Tibial nerve (tissue), 4 donors: ENCODE data around the gene SRPK2.

Experiments
- EP300 ChIP-seq, 2 donors: sonication (generic); formaldehyde crosslinking; IDR thresholded peaks; one replicate each; pipeline ENCODE4 v1.6.1; 2017; ENCODE audit warnings: antibody characterized with exemption in 2 of 2, mild to moderate bottlenecking in 1 of 2
- TF ChIP-seq, protein P1 (sequence below), 5 experiments: fragments of 200-600 bp in 3 of 5; fragments of 450-650 bp in 2 of 5; sonication (generic) in 3 of 5; IDR thresholded peaks; one replicate each; pipeline ENCODE4 v1.5.1; 2016 to 2019; ENCODE audit warnings: antibody characterized with exemption in 5 of 5, mild to moderate bottlenecking in 3 of 5, moderate library complexity in 2 of 5

DNA sequence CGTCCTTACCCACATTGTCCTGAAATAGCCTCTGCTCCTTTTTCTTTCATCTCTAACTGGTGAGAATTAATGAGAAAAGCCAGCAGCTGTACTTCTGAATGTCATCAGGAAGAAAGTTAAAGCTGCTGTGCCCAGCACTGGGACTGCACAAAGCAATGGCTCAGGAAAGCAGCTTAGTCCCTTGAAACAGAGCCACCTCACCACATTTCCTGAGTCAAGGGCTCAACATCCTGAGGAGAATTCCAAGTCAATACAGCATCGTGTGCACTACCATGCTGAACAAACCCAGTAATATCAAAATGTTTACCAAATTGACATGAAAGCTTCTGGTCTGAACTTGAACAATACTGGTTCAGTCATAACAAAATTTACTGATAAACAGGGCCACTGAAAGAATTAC, 234.6 kb downstream of the SRPK2 start:
- TF ChIP-seq, protein P1, sequence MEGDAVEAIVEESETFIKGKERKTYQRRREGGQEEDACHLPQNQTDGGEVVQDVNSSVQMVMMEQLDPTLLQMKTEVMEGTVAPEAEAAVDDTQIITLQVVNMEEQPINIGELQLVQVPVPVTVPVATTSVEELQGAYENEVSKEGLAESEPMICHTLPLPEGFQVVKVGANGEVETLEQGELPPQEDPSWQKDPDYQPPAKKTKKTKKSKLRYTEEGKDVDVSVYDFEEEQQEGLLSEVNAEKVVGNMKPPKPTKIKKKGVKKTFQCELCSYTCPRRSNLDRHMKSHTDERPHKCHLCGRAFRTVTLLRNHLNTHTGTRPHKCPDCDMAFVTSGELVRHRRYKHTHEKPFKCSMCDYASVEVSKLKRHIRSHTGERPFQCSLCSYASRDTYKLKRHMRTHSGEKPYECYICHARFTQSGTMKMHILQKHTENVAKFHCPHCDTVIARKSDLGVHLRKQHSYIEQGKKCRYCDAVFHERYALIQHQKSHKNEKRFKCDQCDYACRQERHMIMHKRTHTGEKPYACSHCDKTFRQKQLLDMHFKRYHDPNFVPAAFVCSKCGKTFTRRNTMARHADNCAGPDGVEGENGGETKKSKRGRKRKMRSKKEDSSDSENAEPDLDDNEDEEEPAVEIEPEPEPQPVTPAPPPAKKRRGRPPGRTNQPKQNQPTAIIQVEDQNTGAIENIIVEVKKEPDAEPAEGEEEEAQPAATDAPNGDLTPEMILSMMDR (IDR thresholded peaks at IDR 0.05), result no peak
- no peak for TF ChIP-seq EP300 (IDR thresholded peaks at IDR 0.05)
